ENCODE results near the gene INPP4B.

INPP4B gene

DNA sequence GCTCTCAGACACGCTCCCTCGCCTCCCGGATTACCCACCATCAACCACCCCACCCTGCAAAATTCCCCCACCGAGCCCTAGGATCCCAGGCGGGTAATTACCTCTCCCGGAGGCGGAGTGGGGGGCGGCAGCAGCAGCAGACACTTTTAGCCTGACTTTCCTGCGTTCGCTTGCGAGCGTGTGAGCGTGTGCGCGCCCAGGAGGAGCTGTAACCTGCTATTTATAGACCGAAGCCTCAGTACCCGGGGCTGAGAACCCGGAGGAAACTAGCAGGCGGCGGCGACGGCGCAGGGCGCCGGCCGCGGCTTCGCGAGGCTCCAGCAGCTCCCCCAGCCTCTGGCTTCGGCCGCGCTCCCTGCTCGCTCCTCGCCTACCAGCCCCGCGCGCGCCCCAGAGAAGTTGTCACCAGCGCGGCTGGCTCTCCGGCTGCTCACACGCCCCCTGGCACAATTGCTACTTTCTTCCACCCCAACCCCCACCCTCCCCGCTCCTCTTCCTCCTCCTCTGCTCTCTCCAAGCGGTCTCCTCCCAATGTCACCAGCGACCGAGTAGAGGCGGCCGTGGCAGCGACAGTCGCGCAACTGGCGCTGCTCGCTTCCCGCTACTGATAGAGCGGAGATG, at the start of gene INPP4B:
TSS of gene INPP4B (minus strand) at position 194 of the 621 bp plus-strand sequence.
- peak in 1 of 2 experiments; percentile 19 for DNase-seq (ENCODE audit: low read depth in 2 of 2)

DNA sequence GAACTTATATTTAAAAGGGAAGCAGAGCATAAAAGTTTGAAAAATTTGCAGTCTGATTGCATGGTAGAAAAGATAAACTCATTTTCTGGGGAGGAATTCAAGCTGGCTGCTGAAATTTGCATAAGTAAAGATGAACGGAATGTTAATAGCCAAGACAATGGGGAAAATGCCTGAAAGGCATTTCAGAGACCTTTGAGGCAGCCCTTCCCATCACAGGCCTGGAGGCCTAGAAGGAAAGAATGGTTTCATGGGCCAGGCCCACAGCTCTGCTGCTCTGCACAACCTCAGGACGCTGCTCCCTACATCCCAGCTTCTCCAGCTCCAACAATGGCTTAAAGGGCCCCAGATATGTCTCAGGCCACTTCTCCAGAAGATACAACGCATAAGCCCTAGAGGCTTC, 46.9 kb upstream of the INPP4B start:
- no peak for DNase-seq (ENCODE audit: low read depth in 2 of 2)

DNA sequence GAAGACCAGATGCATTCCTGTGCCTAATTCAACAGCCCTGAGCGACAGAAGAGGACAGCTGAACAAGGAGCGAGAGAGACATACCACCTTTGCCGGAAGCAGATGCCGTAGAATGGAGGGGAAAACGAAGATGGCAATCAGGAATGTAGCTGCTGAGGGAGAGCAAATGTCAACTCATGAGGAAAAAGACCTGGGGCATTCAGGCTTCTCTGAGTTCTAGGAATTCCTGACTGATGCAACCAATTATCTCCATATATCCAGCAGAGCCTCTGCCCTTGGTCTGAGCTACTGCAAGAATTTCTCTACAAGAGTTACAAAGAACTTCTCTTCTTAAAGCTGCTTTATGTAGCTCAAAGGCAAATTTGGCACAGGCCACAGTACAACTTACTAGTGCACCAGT, 40.5 kb upstream of the INPP4B start:
- DNase-seq (ENCODE audit: low read depth in 2 of 2), result no peak

DNA sequence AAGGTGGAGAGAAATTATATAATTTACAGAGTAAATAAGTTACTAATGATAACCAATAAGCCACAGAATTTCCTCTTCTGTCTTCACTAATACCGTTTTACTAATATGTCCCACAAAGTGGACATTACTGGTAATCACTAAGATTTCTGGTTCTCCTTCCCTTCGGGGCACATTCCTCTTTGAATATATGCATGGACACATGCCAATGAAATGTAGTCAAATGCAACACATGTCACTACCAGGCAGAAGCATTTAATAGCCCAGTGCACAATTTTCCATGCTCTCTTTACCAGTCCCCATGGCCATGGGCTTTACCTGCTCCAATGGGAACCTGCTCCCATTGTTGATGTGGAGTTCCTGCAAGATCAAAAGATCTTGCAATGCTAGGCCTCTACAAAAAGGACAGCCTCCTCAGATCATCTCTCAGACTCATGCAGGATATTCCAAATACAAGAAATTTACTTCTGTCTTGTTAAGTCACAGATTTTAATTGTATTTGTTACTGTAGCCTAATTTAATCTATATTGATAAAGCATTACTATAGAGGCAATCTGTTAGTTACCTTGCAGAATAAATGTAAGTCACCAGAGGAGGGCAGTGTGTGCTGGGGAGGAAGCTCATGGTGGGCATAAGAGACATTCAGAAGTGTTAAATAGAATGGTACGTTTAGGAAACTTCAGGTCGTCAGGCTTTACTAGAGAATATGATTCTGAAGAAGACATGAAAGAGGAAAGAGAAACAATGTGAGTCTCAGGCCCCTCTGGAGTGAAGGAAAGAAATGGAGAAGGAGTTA, 37.1 kb upstream of the INPP4B start:
- DNase-seq (ENCODE audit: low read depth in 2 of 2), result no peak

DNA sequence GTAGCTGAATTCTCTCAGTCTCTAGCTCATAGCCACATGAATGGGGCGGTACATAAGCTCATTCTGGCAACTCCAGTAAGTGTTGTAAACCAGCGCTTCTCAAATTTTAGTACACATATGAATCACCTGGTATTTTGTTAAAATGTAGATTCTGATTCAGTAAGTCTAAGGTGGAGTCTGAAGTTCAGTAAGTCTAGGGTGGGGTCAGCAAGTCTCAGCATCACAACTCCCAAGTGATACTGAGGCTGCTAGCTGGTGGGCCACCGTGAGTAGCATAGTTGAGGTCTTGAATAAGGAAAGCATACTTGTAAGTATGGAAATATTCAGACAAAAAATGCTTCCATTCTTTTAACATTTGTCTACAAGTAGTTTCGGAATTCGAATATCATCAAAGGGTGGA, 36.1 kb upstream of the INPP4B start:
- no peak for DNase-seq (ENCODE audit: low read depth in 2 of 2)

DNA sequence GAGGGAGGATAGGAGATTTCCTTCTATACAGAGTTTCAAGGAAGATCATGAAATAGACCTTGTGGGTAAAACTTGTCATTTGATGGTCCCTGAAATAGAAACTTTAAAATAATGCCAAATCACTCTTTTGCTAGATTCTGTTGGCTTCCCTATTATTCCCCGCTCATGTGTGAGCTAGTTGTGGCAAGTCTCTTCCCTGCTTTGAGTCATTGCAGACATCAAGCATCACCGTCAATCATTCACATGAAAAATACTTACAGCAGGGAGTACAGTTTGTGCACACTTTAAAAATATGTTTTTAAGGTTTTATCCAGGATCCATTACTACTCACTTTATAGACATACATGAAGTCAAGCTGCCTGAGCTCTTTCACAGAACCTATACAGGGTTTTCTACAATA, 35.2 kb upstream of the INPP4B start:
- DNase-seq (ENCODE audit: low read depth in 2 of 2), result no peak

DNA sequence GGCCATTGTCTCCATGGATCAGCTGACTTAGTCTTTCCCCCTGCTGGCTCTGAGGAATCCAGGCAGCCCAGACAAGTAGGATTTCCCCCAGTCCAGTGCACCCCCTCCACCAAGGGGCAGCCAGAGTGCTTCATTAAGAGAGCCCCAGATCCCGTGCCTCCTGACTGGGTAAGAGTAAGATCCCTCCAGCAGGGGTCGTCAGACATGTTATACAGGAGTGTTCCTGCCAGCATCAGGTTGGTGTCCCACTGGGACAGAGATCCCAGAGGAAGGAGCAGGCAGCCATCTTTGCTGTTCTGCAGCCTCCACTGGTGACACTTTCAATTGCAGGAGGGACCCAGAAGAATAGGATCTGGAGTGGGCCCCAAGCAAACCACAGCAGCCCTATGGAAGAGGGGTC, 29.0 kb upstream of the INPP4B start:
- no peak for DNase-seq (ENCODE audit: low read depth in 2 of 2)

DNA sequence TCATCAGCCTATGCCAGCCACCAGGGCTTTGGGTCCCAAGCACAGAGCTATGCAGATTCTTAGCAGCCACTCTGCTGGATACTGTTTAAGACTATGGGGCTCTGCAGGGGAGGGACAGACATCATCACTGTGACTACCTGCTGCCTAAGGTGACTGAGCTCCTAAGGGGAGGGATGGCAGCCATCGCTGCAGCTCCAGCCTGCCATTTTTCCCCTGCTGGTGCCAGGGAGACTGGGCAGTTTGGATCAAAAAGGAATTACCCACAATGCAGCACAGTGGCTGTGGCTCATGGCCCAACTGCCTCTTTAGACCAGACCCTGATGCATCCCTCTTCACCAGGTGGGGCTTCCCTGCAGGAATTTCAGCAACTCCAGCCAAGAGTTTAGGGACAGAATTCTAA, 28.6 kb upstream of the INPP4B start:
- no peak for DNase-seq (ENCODE audit: low read depth in 2 of 2)

DNA sequence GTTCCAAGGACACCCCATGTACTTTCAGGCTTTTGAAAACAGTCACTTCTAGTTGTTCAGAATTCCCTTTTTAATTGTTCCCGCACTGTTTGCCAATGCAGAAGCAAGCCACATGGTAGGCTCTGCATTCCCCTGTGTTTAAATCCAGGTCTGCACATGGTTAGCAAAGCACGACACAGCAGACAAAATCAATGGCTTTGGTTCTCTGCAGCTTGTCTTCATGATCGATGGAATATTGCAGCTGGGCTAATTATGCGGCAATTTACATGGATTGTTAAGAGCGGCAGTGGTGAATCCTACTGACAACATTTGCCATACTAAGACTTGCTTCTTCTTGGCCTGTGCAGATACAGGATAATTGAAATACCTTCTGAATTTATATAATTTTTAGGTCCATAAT, 20.6 kb upstream of the INPP4B start:
- DNase-seq (ENCODE audit: low read depth in 2 of 2), result no peak

DNA sequence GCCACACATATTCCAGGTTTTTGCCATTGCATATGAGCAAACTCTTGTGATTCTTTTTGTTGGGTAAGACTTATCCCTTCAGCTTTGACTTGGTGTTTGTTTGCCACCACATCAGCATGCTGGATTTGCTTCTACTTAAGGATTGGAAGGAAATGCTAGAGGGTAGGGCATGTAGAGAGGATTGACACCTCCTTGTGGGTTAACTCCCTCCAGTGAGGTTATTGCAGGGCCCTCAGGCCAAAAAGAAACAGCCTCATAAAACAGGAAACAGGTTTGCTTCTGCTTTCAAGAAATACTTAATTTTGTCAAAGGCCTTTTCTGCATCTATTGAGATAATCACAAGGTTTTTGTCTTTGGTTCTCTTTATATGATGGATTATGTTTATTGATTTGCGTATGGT, 15.2 kb upstream of the INPP4B start:
- DNase-seq (ENCODE audit: low read depth in 2 of 2), result no peak

DNA sequence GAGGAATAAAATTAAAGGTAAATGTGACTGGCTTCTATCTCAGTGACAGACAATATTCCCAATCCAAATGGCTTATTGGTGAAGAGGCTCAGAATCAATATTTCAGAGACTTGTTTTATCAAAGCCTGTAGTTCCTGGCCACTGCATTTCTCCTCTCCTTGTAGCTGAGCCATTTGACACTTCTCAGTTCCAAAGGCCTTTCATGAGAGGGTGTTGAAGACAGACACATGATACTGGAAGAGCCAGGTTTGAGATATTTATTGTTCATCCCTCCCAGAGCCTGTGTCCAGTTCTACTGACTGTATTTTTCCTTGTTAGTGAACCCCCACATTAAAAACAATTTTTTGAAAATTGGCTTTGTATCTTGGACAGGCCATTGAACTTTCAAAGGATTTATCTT, 12.9 kb upstream of the INPP4B start:
- no peak for DNase-seq (ENCODE audit: low read depth in 2 of 2)

DNA sequence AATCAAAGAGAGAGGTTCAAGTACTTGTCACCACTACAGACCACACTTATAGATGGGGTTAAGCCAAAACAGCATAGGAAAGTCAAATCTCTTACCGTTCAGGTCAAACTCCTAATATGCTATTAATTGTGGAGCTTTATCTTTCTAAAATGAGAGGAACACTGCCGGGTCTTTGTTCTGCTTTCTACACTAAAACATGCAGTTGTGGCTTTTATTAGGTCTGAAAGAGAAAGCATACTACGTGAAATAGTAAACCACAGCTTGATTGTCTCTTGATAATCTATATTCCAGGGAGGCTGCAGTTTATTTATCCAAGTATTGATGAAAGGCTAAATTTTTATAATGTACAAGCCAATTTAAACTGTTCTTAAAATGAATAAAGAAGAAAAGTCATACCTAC, 12.3 kb upstream of the INPP4B start:
- DNase-seq (ENCODE audit: low read depth in 2 of 2), result no peak

DNA sequence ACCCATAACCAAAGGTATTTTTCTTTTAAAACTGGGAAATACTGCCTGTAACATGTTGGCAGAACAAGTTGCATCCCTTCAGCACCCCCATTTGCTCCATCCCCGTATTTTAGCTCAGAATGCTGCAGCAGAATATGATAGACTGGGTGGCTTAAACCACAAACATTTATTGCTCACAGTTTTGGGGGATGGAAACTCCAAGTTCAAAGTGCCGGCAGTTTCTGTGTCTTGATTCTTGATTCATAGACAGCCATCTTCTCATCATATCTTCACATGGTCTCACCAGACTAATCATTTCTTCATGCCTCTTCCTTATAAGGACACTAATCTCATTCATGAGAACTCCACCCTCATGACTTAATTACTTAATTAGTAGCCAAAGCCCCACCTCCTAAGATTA, 10.5 kb upstream of the INPP4B start:
- DNase-seq (ENCODE audit: low read depth in 2 of 2), result no peak

DNA sequence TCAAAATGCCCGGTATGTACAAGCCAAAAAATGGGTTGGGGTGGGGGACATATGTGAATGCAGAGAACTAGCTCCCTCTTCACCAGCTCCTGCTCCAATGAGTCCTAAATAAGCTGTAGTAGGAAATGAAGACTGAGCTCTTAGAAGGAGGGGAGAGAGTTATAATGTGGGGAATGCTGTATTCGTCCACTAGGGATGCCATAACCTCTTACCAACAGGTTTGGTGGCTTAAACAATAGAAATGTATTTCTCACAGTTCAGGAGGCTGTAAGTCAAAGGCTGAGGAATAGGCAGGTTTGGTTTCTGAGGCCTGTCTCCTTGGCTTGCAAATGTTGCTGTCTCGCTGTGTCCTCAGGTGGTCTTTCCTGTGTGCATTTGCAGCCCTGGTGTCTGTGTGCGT, 4.4 kb upstream of the INPP4B start:
- DNase-seq (ENCODE audit: low read depth in 2 of 2), result no peak

DNA sequence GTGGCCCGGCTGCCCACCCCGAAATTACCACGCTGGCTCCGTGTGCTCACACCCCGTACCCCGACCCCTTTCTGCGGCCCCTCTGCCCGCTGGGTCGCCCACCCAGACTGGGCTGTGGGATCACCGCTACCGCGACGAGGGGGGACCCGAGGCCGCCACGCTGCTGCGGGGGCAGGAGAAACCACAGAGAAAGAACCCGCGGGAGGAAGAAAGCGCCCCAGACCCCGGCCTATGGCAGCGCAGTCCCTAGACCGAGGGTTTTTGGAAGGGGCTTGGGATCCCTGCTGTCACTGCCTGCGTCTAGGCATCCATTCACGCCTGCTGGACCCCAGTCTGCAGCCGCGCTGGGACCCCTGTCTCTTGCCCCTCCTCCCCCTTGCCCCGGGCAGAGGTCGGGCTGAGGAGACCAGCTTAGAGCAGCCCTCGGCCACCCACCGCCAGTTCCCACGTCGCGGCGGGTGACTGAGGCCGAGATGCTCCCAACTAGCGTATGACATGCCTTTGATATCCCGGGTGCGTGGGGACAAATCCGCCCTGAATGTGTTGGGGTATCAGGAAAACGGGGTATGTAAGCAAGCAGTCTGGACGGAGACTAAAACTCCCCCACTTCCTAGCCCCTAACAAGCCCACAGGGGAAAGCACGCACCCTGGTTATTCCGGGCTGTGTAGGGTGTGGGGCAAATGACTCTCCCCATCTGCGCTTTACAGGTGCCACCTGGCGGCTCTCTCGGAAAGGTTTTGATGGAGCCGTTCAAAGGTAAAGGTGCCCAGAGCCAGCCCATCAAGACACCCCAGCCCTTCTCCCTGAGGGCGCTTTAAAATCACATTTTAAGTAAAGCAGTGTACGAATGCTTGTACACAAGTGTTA, 862 bp upstream of the INPP4B start:
- no peak for DNase-seq (ENCODE audit: low read depth in 2 of 2)

DNA sequence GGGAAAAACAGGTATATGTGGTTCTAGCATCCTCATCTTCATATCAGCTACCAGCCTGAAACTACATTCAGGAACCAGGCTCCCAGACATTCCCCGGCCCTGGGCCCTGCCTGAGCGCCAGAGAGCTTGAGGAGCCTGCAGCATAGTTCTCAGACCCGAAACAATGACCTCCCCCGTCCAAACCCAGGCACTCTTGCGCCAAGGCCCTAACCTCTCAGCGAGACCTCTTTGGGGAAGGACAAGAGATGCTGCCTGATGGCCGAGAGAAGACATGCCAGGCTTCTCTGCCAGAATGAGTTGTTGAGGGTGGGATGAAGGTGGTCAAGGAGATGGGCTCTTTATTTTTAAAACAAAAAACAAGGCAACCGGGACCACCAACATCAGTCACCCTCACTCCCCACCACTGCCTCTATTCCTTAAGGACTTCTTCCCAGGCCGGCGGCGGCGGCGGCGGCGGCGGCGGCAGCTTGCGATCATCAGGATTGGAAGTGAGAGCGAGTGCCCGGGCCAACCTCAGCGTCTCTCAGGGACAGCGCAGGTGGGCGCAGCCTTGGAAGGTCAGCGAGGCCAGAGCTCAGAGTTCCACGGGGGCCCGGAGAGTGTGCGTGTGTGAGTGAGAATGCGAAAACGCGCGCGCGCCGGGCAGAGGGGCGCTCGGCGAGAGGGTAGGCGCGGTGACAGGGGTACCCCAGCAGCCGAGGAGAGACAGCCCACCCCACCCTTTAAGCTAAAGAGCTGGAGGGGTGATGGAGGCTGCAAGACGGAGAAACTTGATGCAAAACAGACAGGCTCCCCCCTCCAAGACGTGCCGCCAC, 601 bp downstream of the INPP4B start:
- DNase-seq (ENCODE audit: low read depth in 2 of 2), result no peak

DNA sequence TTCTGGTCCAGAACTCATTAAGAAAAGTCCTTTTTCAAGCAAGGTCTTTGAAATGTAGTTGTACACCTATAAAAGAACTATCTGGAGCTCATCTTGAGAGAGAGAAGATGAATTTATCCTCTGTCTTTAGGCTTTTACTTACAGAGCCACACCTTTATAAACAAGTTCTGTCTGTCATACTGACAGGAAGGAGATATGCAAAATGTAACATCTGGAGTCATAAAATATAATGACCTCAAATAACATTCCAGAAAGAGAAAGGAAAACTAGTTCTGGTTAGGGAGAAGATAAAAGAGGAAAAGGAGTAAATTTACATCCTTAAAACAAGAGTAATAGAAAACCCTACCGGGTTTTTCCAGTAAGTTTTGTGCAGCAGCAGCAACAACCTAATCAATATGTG, 1.3 kb downstream of the INPP4B start:
- no peak for DNase-seq (ENCODE audit: low read depth in 2 of 2)

DNA sequence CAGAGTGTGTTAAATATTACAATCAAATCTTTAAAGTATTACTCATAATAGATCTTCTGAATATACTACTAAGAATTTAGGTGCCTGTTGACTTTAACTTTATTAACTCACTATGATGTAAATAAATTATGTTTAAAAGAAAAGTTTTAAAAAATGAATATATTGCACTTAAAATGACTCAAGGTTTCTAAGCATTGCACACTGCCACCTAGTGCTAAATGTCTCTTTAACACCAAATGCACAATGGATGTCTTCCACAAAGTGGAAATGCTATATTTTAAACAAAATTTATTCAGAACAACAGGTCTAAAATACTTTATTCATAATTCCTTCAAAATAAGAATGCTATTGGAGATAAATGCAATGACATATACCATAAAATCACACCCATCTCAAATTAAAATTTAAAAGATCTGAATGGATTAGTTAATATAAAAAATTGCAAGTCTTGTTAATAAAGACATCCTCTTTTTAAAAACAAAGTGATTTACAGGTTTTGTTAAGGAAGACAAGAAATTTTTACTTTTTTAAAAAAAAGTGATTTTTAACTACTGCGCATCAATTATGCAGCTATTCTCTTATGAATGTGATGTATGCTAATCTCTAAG, 5.5 kb downstream of the INPP4B start:
- no peak for DNase-seq (ENCODE audit: low read depth in 2 of 2)

DNA sequence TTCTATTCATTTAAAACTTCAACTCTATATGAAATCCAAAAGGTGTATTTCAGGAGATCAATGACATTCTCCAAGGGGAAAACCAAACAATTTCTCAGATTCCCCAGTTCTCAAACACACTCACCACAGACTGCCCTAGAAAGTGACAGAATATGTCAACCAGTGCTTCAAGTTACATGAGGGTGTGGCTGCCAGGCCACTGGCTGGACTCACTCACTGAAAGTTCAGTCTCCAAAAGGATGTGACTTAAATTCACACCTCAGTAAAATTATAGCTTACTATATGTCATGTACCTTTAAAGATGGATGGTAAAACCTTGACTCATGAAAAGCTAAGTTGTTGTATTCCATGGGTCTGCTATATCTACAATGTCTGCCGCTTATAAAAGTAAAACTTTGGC, 7.3 kb downstream of the INPP4B start:
- DNase-seq (ENCODE audit: low read depth in 2 of 2), result no peak

DNA sequence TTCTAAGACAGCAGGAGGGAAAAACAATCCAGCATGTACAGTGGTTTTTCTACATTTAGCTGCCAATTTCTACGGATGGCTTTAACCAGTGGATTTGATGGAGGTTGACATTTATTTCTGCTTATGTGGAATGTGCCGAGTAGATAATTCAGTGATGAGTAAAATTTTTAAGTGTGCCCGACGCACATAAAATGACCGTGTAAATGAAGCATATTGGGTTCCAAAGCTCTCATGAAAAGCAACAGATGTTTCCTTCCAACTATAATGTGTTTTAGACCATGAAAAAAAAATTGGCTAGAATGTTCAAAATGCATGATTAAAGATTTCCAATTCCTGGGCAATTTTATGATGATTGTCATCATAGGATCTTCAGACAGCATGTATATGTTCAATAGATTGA, 14.1 kb downstream of the INPP4B start:
- no peak for DNase-seq (ENCODE audit: low read depth in 2 of 2)

DNA sequence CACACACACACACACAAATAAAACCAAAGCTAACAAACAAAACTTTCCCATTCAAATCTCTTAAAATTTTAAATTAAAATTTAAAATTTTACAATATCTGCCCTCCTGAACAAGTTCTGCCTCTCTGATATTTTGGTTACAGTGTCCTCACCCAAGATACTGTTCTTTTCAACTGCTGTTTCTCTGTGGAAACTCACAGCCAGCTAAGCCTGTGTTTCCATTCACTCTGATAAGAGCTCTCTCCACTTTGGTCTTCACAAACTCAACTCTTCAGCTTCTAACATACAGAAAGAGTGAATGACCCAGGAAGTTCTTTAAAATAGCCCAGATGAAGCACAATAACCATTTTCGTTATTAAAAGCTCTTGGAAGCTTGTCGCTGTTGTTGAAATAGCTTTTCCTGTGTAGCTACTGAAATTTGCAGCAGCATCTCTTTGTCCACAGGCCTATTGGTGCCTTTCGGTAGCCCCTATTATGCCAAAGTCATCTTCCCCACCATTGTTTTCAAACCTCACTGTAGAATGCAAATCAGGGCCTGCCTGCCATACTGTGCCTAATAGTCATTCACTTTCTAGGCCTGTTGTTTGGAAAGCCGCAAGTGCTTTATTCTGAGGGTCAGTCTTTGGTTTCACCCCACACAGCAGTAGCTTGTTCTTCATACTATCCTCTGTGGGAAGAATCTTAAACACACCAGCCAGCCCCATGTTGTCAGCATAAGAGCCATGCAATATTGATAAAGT, 19.4 kb downstream of the INPP4B start:
- DNase-seq (ENCODE audit: low read depth in 2 of 2), result no peak

Data from fibroblast of skin of left biceps (primary cell).